Neural progenitor cell (in vitro differentiated cells): ENCODE results near the gene COL8A1. TPM values are rescaled to one million over a fixed set of nuclear protein-coding genes. Genes with fewer than 3 reads are reported as not detected.

Experiments used
- DNase-seq: peaks from one replicate; pipeline ENCODE4 v3.0.0-alpha.2; 2016; ENCODE audit warnings: low spot score
- H2AFZ ChIP-seq: fragments of 200-600 bp; sonication (generic); replicated peaks from 2 replicates; pipeline ENCODE4 v1.6.1; 2016; ENCODE audit warnings: antibody characterized with exemption
- H3F3A ChIP-seq: fragments of 200-600 bp; sonication (generic); 2 replicates; pipeline ENCODE4 v1.6.1; 2016; ENCODE audit warnings: antibody characterized with exemption, low read depth
- H3K27ac ChIP-seq: fragments of 200-600 bp; sonication (generic); 2 replicates; pipeline ENCODE4 v1.5.1; 2016; ENCODE audit warnings: mild to moderate bottlenecking
- H3K27me3 ChIP-seq: fragments of 200-600 bp; sonication (generic); 2 replicates; pipeline ENCODE4 v1.6.1; 2016; ENCODE audit warnings: mild to moderate bottlenecking, moderate library complexity
- H3K36me3 ChIP-seq: fragments of 200-600 bp; sonication (generic); 2 replicates; pipeline ENCODE4 v1.5.1; 2016
- H3K4me1 ChIP-seq: fragments of 200-600 bp; sonication (generic); 2 replicates; pipeline ENCODE4 v1.6.1; 2016; ENCODE audit warnings: mixed run types
- H3K4me2 ChIP-seq: fragments of 200-600 bp; sonication (generic); 2 replicates; pipeline ENCODE4 v1.6.1; 2016
- H3K4me3 ChIP-seq: fragments of 200-600 bp; sonication (generic); 2 replicates; pipeline ENCODE4 v1.5.1; 2016
- H3K79me2 ChIP-seq: fragments of 200-600 bp; sonication (generic); 2 replicates; pipeline ENCODE4 v1.6.1; 2016; ENCODE audit warnings: low read depth
- H3K9ac ChIP-seq: fragments of 200-600 bp; sonication (generic); 2 replicates; pipeline ENCODE4 v1.6.1; 2016
- H3K9me3 ChIP-seq: fragments of 200-600 bp; sonication (generic); 2 replicates; pipeline ENCODE4 v1.5.1; 2016; ENCODE audit warnings: low read depth
- H4K20me1 ChIP-seq: fragments of 200-600 bp; sonication (generic); 2 replicates; pipeline ENCODE4 v1.6.1; 2016; ENCODE audit warnings: low read depth
- H3K27ac Mint-ChIP-seq: 3 replicates; pipeline ENCODE4 v1.8.0; 2021; ENCODE audit warnings: mixed read lengths
- H3K27me3 Mint-ChIP-seq: 2 replicates; pipeline ENCODE4 v1.8.0; 2022; ENCODE audit warnings: low read depth, mild to moderate bottlenecking, inconsistent platforms, moderate library complexity, mixed read lengths; ENCODE audit not compliant: insufficient read depth
- H3K36me3 Mint-ChIP-seq: 3 replicates; pipeline ENCODE4 v1.8.0; 2021; ENCODE audit warnings: mixed read lengths
- H3K4me1 Mint-ChIP-seq: 3 replicates; pipeline ENCODE4 v1.8.0; 2021; ENCODE audit warnings: mixed read lengths
- H3K4me3 Mint-ChIP-seq: 3 replicates; pipeline ENCODE4 v1.8.0; 2021; ENCODE audit warnings: mild to moderate bottlenecking, moderate library complexity, mixed read lengths
- H3K9me3 Mint-ChIP-seq: 3 replicates; pipeline ENCODE4 v1.8.0; 2020; ENCODE audit warnings: mixed read lengths
- EZH2 ChIP-seq: fragments of 200-600 bp; sonication (generic); IDR thresholded peaks from 2 replicates; pipeline ENCODE4 v1.6.1; 2017; ENCODE audit warnings: antibody characterized with exemption, mild to moderate bottlenecking, moderate library complexity
- EZH2phosphoT487 ChIP-seq: fragments of 200-600 bp; sonication (generic); IDR thresholded peaks from 2 replicates; pipeline ENCODE4 v1.6.1; 2017; ENCODE audit warnings: antibody characterized with exemption
- total RNA-seq: library from RNA; depleted of rRNA; stranded (reverse); fragments of >200 nt; gene quantifications from 2 replicates; pipeline ENCODE4 v1.2.3, GENCODE V29; 2015; ENCODE audit warnings: low replicate concordance
- TF ChIP-seq, protein P1 (sequence below): fragments of 200-600 bp; sonication (generic); IDR thresholded peaks from 2 replicates; pipeline ENCODE4 v1.5.1; 2017; ENCODE audit warnings: antibody characterized with exemption, mild to moderate bottlenecking

The COL8A1 gene
- total RNA-seq, 1 donor from 2014 or later = not detected

- Histone ChIP-seq H3F3A (no peaks in the 10 kb centered on the region), H3K4me1 (no peaks in the 10 kb centered on the region), H4K20me1 (no peaks in the 10 kb centered on the region), H3K79me2 (no peaks in the 10 kb centered on the region), H3K27me3 (no peaks in the 10 kb centered on the region), H3K9ac (no peak overlapping the region), H3K36me3 (no peaks in the 10 kb centered on the region), H3K4me3 (no peak overlapping the region), H3K4me2 (no peak overlapping the region), H3K9me3 (no peaks in the 10 kb centered on the region), H3K27ac (no peak overlapping the region), H2AFZ (no peak overlapping the region)
- no peaks in the 10 kb centered on the region for H3K36me3 Mint-ChIP-seq
- H3K4me3 Mint-ChIP-seq = no peak overlapping the region
- DNase-seq = no peak
- no peaks in the 10 kb centered on the region for H3K9me3 Mint-ChIP-seq
- H3K27me3 Mint-ChIP-seq = no peaks in the 10 kb centered on the region
- H3K4me1 Mint-ChIP-seq = no peaks in the 10 kb centered on the region
- TF ChIP-seq, protein P1, sequence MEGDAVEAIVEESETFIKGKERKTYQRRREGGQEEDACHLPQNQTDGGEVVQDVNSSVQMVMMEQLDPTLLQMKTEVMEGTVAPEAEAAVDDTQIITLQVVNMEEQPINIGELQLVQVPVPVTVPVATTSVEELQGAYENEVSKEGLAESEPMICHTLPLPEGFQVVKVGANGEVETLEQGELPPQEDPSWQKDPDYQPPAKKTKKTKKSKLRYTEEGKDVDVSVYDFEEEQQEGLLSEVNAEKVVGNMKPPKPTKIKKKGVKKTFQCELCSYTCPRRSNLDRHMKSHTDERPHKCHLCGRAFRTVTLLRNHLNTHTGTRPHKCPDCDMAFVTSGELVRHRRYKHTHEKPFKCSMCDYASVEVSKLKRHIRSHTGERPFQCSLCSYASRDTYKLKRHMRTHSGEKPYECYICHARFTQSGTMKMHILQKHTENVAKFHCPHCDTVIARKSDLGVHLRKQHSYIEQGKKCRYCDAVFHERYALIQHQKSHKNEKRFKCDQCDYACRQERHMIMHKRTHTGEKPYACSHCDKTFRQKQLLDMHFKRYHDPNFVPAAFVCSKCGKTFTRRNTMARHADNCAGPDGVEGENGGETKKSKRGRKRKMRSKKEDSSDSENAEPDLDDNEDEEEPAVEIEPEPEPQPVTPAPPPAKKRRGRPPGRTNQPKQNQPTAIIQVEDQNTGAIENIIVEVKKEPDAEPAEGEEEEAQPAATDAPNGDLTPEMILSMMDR = no peak
- TF ChIP-seq EZH2 (no peak), EZH2phosphoT487 (no peak)
- H3K27ac Mint-ChIP-seq = no peak overlapping the region
Measured at GRCh38 chr3:99768808-99769501, 130.6 kb downstream of the COL8A1 start.

- Histone ChIP-seq H3K9me3 (no peaks in the 10 kb centered on the region), H3K4me2 (no peak overlapping the region), H3K79me2 (no peaks in the 10 kb centered on the region), H3K27me3 (no peaks in the 10 kb centered on the region), H3K4me1 (no peaks in the 10 kb centered on the region), H3K27ac (no peak overlapping the region), H4K20me1 (no peaks in the 10 kb centered on the region), H3K36me3 (no peaks in the 10 kb centered on the region), H3F3A (no peaks in the 10 kb centered on the region), H3K4me3 (no peak overlapping the region), H3K9ac (no peak overlapping the region), H2AFZ (no peak overlapping the region)
- Mint-ChIP-seq H3K27me3 (peaks cover 2% of the 10 kb centered on the region), H3K27ac (no peak overlapping the region), H3K4me3 (no peak overlapping the region), H3K36me3 (no peaks in the 10 kb centered on the region), H3K4me1 (no peaks in the 10 kb centered on the region), H3K9me3 (no peaks in the 10 kb centered on the region)
- TF ChIP-seq EZH2 = no peak
- DNase-seq = no peak
Measured at GRCh38 chr3:99772171-99772570, 133.8 kb downstream of the COL8A1 start.

GRCh38 chr3:99772671-99773070, 134.3 kb downstream of the COL8A1 start:
- H3K4me3 Mint-ChIP-seq = no peak overlapping the region

GRCh38 chr3:99774467-99774866, 136.1 kb downstream of the COL8A1 start:
- Histone ChIP-seq H3K9me3 (no peaks in the 10 kb centered on the region), H4K20me1 (no peaks in the 10 kb centered on the region), H3K4me1 (no peaks in the 10 kb centered on the region), H3K36me3 (no peaks in the 10 kb centered on the region), H3K79me2 (no peaks in the 10 kb centered on the region), H3K4me3 (no peak overlapping the region), H2AFZ (no peak overlapping the region), H3K4me2 (no peak overlapping the region), H3K27ac (no peak overlapping the region), H3K27me3 (no peaks in the 10 kb centered on the region), H3K9ac (no peak overlapping the region), H3F3A (no peaks in the 10 kb centered on the region)
- Mint-ChIP-seq H3K4me3 (no peak overlapping the region), H3K4me1 (no peaks in the 10 kb centered on the region), H3K27ac (no peak overlapping the region), H3K9me3 (no peaks in the 10 kb centered on the region), H3K27me3 (peaks cover 2% of the 10 kb centered on the region), H3K36me3 (no peaks in the 10 kb centered on the region)
- TF ChIP-seq, protein P1 = no peak
- no peak for DNase-seq

More at GRCh38 chr3:99772671-99773070, 134.3 kb downstream of the COL8A1 start:
- Histone ChIP-seq H4K20me1 (no peaks in the 10 kb centered on the region), H3K36me3 (no peaks in the 10 kb centered on the region), H3K4me3 (no peak overlapping the region), H3K27me3 (no peaks in the 10 kb centered on the region), H3K4me1 (no peaks in the 10 kb centered on the region), H3K9ac (no peak overlapping the region), H3K9me3 (no peaks in the 10 kb centered on the region), H3K27ac (no peak overlapping the region), H2AFZ (no peak overlapping the region), H3F3A (no peaks in the 10 kb centered on the region), H3K79me2 (no peaks in the 10 kb centered on the region), H3K4me2 (no peak overlapping the region)
- Mint-ChIP-seq H3K27me3 (peaks cover 2% of the 10 kb centered on the region), H3K27ac (no peak overlapping the region), H3K4me1 (no peaks in the 10 kb centered on the region), H3K36me3 (no peaks in the 10 kb centered on the region), H3K9me3 (no peaks in the 10 kb centered on the region)
- no peak for DNase-seq
- TF ChIP-seq, protein P1 = no peak
- no peak for TF ChIP-seq EZH2phosphoT487
- TF ChIP-seq EZH2 = no peak
